K562 (cell line): Measurements from ENCODE around the gene SLC5A3. TPM values are rescaled to one million over a fixed set of nuclear protein-coding genes. Genes with fewer than 3 reads are reported as not detected.

Source experiments
- ATAC-seq: fragments of 200-7000 bp; cut with Tn5 transposase; 3 replicates; pipeline ENCODE4 v1.9.1; 2020; ENCODE audit warnings: moderate library complexity
- BruUV-seq: library from RNA; stranded (reverse); fragments of 400-500 nt; replicated peaks from 2 replicates; lab custom pipeline; 2021; lab: Mats Ljungman, UMichigan
- CTCF ChIA-PET: fragments of 300-600 bp; formaldehyde crosslinking; extraction: SDS; loops from one replicate; lab custom pipeline; 2021; ENCODE audit warnings: low intra/inter-chr PET ratio; lab: Yijun Ruan, JAX
- POLR2A ChIA-PET: fragments of 300-600, 350-650 bp; sonication (Branson Sonifier 250); formaldehyde crosslinking; extraction: SDS; loops from one replicate; lab custom pipeline; 2021; ENCODE audit warnings: antibody characterized with exemption, inconsistent platforms; lab: Yijun Ruan, JAX
- DNase-seq, 4 experiments: peaks; one replicate each; pipeline versions ENCODE4 v3.0.0 to v3.0.0-alpha.2; 2011 to 2018; ENCODE audit warnings: low spot score in 3 of 4, mixed read lengths in 3 of 4; ENCODE audit errors: extremely low read depth in 1 of 4
- FAIRE-seq: peaks from 2 replicates; lab custom pipeline; 2011; peaks lifted over from hg19 to GRCh38; lab: Jason Lieb, UNC
- H2AFZ ChIP-seq: 2 replicates; pipeline ENCODE4 v1.6.0; 2011; ENCODE audit warnings: low read depth, low read length, control low read depth, inconsistent platforms
- H3K27ac ChIP-seq: fragments of 200-600 bp; 3 replicates; pipeline ENCODE4 v1.8.0; 2011; ENCODE audit warnings: low read depth, mild to moderate bottlenecking, control low read depth, inconsistent platforms, low read length, moderate library complexity, mixed read lengths; ENCODE audit errors: extremely low read depth
- H3K27me3 ChIP-seq, 2 experiments: fragments of 300-600 bp in 1 of 2; 2 replicates in 1 of 2; 3 replicates in 1 of 2; pipeline versions ENCODE4 v1.6.0 to v1.8.0; 2011; ENCODE audit warnings: inconsistent platforms in 2 of 2, low read length in 2 of 2, mild to moderate bottlenecking in 1 of 2, mixed read lengths in 1 of 2, moderate library complexity in 1 of 2; ENCODE audit not compliant: control insufficient read depth in 2 of 2, insufficient read depth in 2 of 2
- H3K36me3 ChIP-seq: fragments of 300-600 bp; 3 replicates; pipeline ENCODE4 v1.8.0; 2011; ENCODE audit warnings: mild to moderate bottlenecking, low read length, inconsistent platforms; ENCODE audit not compliant: control insufficient read depth, insufficient read depth
- H3K4me1 ChIP-seq, 2 experiments: fragments of 200-600 bp in 1 of 2; replicated peaks in 1 of 2; 2 replicates in 1 of 2; 3 replicates in 1 of 2; pipeline versions ENCODE4 v1.5.1 to v1.8.0; 2011; ENCODE audit warnings: inconsistent platforms in 2 of 2, low read length in 2 of 2, mild to moderate bottlenecking in 1 of 2, mixed read lengths in 1 of 2, moderate library complexity in 1 of 2; ENCODE audit not compliant: control insufficient read depth in 2 of 2, insufficient read depth in 2 of 2
- H3K4me2 ChIP-seq: 2 replicates; pipeline ENCODE4 v1.6.1; 2011; ENCODE audit warnings: low read length, control low read depth, inconsistent platforms, mixed read lengths; ENCODE audit not compliant: insufficient read depth
- H3K4me3 ChIP-seq: fragments of 200-600 bp; sonication (generic), shearing (Covaris generic); 2 replicates; pipeline ENCODE4 v1.5.1; 2016; ENCODE audit warnings: control low read depth, inconsistent platforms
- H3K79me2 ChIP-seq: fragments of 200-600 bp; 3 replicates; pipeline ENCODE4 v1.8.0; 2011; ENCODE audit warnings: low read length, inconsistent platforms; ENCODE audit not compliant: control insufficient read depth, insufficient read depth
- H3K9ac ChIP-seq, 2 experiments: 2 replicates each; pipeline versions ENCODE4 v1.6.0 to v1.6.1; 2011; ENCODE audit warnings: low read depth in 2 of 2, low read length in 2 of 2, control low read depth in 1 of 2, inconsistent platforms in 1 of 2, mild to moderate bottlenecking in 1 of 2, mixed read lengths in 1 of 2; ENCODE audit not compliant: insufficient read depth in 1 of 2
- H3K9me1 ChIP-seq: one replicate; pipeline ENCODE4 v1.6.0; 2011; ENCODE audit warnings: inconsistent platforms, mild to moderate bottlenecking, low read length, moderate library complexity; ENCODE audit not compliant: control insufficient read depth, insufficient read depth
- H3K9me3 ChIP-seq: replicated peaks from 2 replicates; pipeline ENCODE4 v1.5.1; 2011; ENCODE audit warnings: low read depth, low read length, inconsistent platforms; ENCODE audit not compliant: control insufficient read depth, insufficient read depth
- H4K20me1 ChIP-seq: replicated peaks from 2 replicates; pipeline ENCODE4 v1.6.1; 2011; ENCODE audit warnings: low read length, inconsistent platforms, mixed read lengths; ENCODE audit not compliant: control insufficient read depth, insufficient read depth
- CREB5 ChIP-seq: fragments of 250-450 bp; sonication (Bioruptor Pico); IDR thresholded peaks from 2 replicates; pipeline ENCODE4 v1.5.0; 2020; ENCODE audit warnings: mild to moderate bottlenecking
- DLX4 ChIP-seq: fragments of 250-450 bp; sonication (Bioruptor Pico); IDR thresholded peaks from 2 replicates; pipeline ENCODE4 v1.6.1; 2021; ENCODE audit warnings: mild to moderate bottlenecking
- ELF1 ChIP-seq: fragments of 200-800 bp; sonication (Bioruptor generic); IDR thresholded peaks from 2 replicates; pipeline ENCODE4 v1.6.1; 2016; ENCODE audit warnings: missing genetic modification characterization, missing compliant biosample characterization
- GABPB1 ChIP-seq: sonication (generic); formaldehyde crosslinking; IDR thresholded peaks from 2 replicates; pipeline ENCODE4 v1.8.0; 2022; ENCODE audit warnings: mild to moderate bottlenecking, missing genetic modification reagents
- LARP7 ChIP-seq: fragments of 450-650 bp; IDR thresholded peaks from 2 replicates; pipeline ENCODE4 v1.6.1; 2016
- POLR2B ChIP-seq: fragments of 450-650 bp; IDR thresholded peaks from 2 replicates; pipeline ENCODE4 v1.6.1; 2018; ENCODE audit warnings: low read depth; ENCODE audit not compliant: partially characterized antibody
- SIN3B ChIP-seq: fragments of 450-650 bp; IDR thresholded peaks from 2 replicates; pipeline ENCODE4 v1.6.1; 2017; ENCODE audit warnings: low read depth, mild to moderate bottlenecking, moderate library complexity
- ZKSCAN3 ChIP-seq: fragments of 250-450 bp; sonication (Bioruptor Pico); IDR thresholded peaks from 2 replicates; pipeline ENCODE4 v1.4.0; 2020
- ZNF75A ChIP-seq: fragments of 450-650 bp; formaldehyde crosslinking; IDR thresholded peaks from 2 replicates; pipeline ENCODE4 v1.4.0; 2020; ENCODE audit warnings: mild to moderate bottlenecking
- WGBS: fragments of 100-300 bp; shearing (Covaris generic); methylation state at CpG from one replicate; pipeline ENCODE4 v1.1.6; 2016; ENCODE audit warnings: low coverage, mixed read lengths; ENCODE audit not compliant: insufficient coverage; ENCODE audit errors: missing lambda C conversion rate; 5-methylcytosine and 5-hydroxymethylcytosine counted together
- in situ Hi-C: fragments of 300-500 bp; cut with MboI; formaldehyde crosslinking; loops from 4 replicates; pipeline ENCODE4 v1.15.0; 2018; ENCODE audit warnings: inconsistent platforms, mixed read lengths
- intact Hi-C: fragments of 100-400 bp; cut with micrococcal nuclease; formaldehyde crosslinking; loops from 2 replicates; pipeline ENCODE4 v1.14.2; 2022
- polyA plus RNA-seq, 8 experiments: library from polyadenylated mRNA; depleted of rRNA in 4 of 8; stranded (reverse) in 5 of 8; unstranded in 3 of 8; fragments of >200 nt; fragmentation: Nextera tagmentation in 2 of 8; fragmentation: Illumina TruSeq in 1 of 8; extraction: Ambion mirVana in 2 of 8; extraction: Trizol in 1 of 8; gene quantifications; 2 replicates each; pipeline versions ENCODE4 v1.2.1 to v1.2.3, GENCODE V29; 2011 to 2014; ENCODE audit warnings: inconsistent platforms in 1 of 8, missing spikeins in 1 of 8
- total RNA-seq, 7 experiments: library from RNA; depleted of rRNA in 6 of 7; stranded (reverse); fragments of >200 nt in 6 of 7; fragmentation: Illumina TruSeq in 2 of 7; extraction: Trizol in 2 of 7; gene quantifications; 2 replicates each; pipeline versions ENCODE4 v1.2.1 to v1.2.3, GENCODE V29; 2011 to 2021; ENCODE audit warnings: low replicate concordance in 1 of 7

The SLC5A3 gene
- total and polyA plus RNA-seq, 9 of the 15 experiments (the other 6 are each of a cell fraction or from before 2014, with no cell fraction given), result 2.9 to 20.6 (median 9.0) TPM

GRCh38 chr21:34091032-34091431 is 17.7 kb downstream of the SLC5A3 start:
- no TSS peak for BruUV-seq
- no peak overlapping the region for H3K4me2 ChIP-seq
- TF ChIP-seq POLR2B (no peak), GABPB1 (CRISPR knock-in tag) (no peak), ZKSCAN3 (no peak), ZNF75A (CRISPR knock-in tag) (no peak), LARP7 (no peak), ELF1 (tag) (no peak), SIN3B (no peak), DLX4 (CRISPR knock-in tag) (no peak), CREB5 (CRISPR knock-in tag) (no peak)
- no peak overlapping the region for H3K9ac ChIP-seq
- FAIRE-seq (no peak), ATAC-seq (no peak), DNase-seq (no peak)
- no peaks in the 10 kb centered on the region for H3K9me3 ChIP-seq
- H3K36me3 ChIP-seq, result peaks cover 36% of the 10 kb centered on the region
- peaks cover 4 to 31% of the 10 kb centered on the region in 2 experiments; a peak in 3 of 5 replicates for H3K4me1 ChIP-seq
- no peaks in the 10 kb centered on the region for H3K9me1 ChIP-seq
- intact Hi-C loops, result no loop called here
- CTCF ChIA-PET, result interaction anchor here (0.5 kb wide), 1 partner anchor 112 kb away, joined by 5 read pairs; no protein-coding TSS in a partner anchor
- POLR2A ChIA-PET, result interaction anchor here (1.2 to 3.0 kb wide), 5 partner anchors 11 to 23 kb away, joined by 4 to 14 read pairs (median 8); no protein-coding TSS in a partner anchor
- H3K27me3 ChIP-seq, result no peaks in the 10 kb centered on the region
- 69% methylated on average over 3 of the region's 4 CpGs for WGBS
- no peak overlapping the region for H2AFZ ChIP-seq
- in situ Hi-C loops, result no loop called here
- peaks cover 14% of the 10 kb centered on the region for H4K20me1 ChIP-seq
- no peak overlapping the region for H3K4me3 ChIP-seq
- H3K27ac ChIP-seq, result no peak overlapping the region
- peaks cover 96% of the 10 kb centered on the region for H3K79me2 ChIP-seq
